SK-N-SH (cell line): Measurements from ENCODE around the gene RAD51. TPM values are rescaled to one million over a fixed set of nuclear protein-coding genes. Genes with fewer than 3 reads are reported as not detected.

Experiments
- CTCF ChIA-PET: fragments of 300-600, 350-600 bp; formaldehyde crosslinking; extraction: SDS; loops from one replicate; lab custom pipeline; 2021; lab: Yijun Ruan, JAX
- POLR2A ChIA-PET: fragments of 350-600 bp; sonication (Branson Sonifier 250); formaldehyde crosslinking; extraction: SDS; loops from one replicate; lab custom pipeline; 2020; ENCODE audit warnings: antibody characterized with exemption, inconsistent platforms; lab: Yijun Ruan, JAX
- DNase-seq: peaks from one replicate; pipeline ENCODE4 v3.0.0; 2012
- H2AFZ ChIP-seq: fragments of 200-600 bp; sonication (generic); 2 replicates; pipeline ENCODE4 v1.8.1; 2016; ENCODE audit warnings: antibody characterized with exemption, mild to moderate bottlenecking, low read depth
- H3F3A ChIP-seq: fragments of 200-600 bp; sonication (generic); replicated peaks from 2 replicates; pipeline ENCODE3; 2016; ENCODE audit warnings: antibody characterized with exemption, mild to moderate bottlenecking; ENCODE audit not compliant: insufficient read depth
- H3K27ac ChIP-seq, 2 experiments: fragments of 200-500 bp in 1 of 2; fragments of 200-600 bp in 1 of 2; sonication (Bioruptor generic) in 1 of 2; sonication (generic), shearing (Covaris generic) in 1 of 2; 2 replicates each; pipeline versions ENCODE4 v1.5.1 to v1.6.1; 2014 to 2016; ENCODE audit warnings: low read depth in 2 of 2, inconsistent platforms in 1 of 2, low read length in 1 of 2, mild to moderate bottlenecking in 1 of 2, mixed read lengths in 1 of 2
- H3K27me3 ChIP-seq: fragments of 200-600 bp; sonication (generic), shearing (Covaris generic); 2 replicates; pipeline ENCODE4 v1.6.1; 2016; ENCODE audit warnings: mixed run types; ENCODE audit not compliant: insufficient read depth
- H3K36me3 ChIP-seq, 2 experiments: fragments of 200-500 bp in 1 of 2; fragments of 200-600 bp in 1 of 2; sonication (Bioruptor generic) in 1 of 2; sonication (generic) in 1 of 2; replicated peaks in 1 of 2; 2 replicates each; pipeline versions ENCODE3 to v1.5.1; 2014 to 2016; ENCODE audit warnings: low read length in 1 of 2, mild to moderate bottlenecking in 1 of 2; ENCODE audit not compliant: insufficient read depth in 2 of 2, control insufficient read depth in 1 of 2
- H3K4me1 ChIP-seq, 2 experiments: fragments of 200-500 bp in 1 of 2; fragments of 200-600 bp in 1 of 2; sonication (Bioruptor generic) in 1 of 2; sonication (generic), shearing (Covaris generic) in 1 of 2; 2 replicates each; pipeline versions ENCODE4 v1.5.1 to v1.6.1; 2014 to 2016; ENCODE audit warnings: low read depth in 1 of 2, low read length in 1 of 2, mixed run types in 1 of 2; ENCODE audit not compliant: insufficient read depth in 2 of 2, control insufficient read depth in 1 of 2
- H3K4me2 ChIP-seq: fragments of 200-600 bp; sonication (generic), shearing (Covaris generic); 2 replicates; pipeline ENCODE4 v1.6.1; 2017; ENCODE audit warnings: mixed run types
- H3K4me3 ChIP-seq, 2 experiments: fragments of 200-500 bp in 1 of 2; fragments of 200-600 bp in 1 of 2; sonication (Bioruptor generic) in 1 of 2; sonication (generic), shearing (Covaris generic) in 1 of 2; 2 replicates each; pipeline versions ENCODE4 v1.5.1 to v1.8.1; 2014 to 2016; ENCODE audit warnings: low read depth in 2 of 2, inconsistent platforms in 1 of 2, low read length in 1 of 2, mild to moderate bottlenecking in 1 of 2, mixed read lengths in 1 of 2, moderate library complexity in 1 of 2
- H3K79me2 ChIP-seq: fragments of 200-600 bp; sonication (generic); 2 replicates; pipeline ENCODE4 v1.8.1; 2017; ENCODE audit warnings: mild to moderate bottlenecking; ENCODE audit not compliant: insufficient read depth
- H3K9ac ChIP-seq: fragments of 200-600 bp; sonication (generic); 2 replicates; pipeline ENCODE4 v1.6.1; 2017; ENCODE audit warnings: mixed run types
- H3K9me2 ChIP-seq: fragments of 200-600 bp; sonication (generic); 2 replicates; pipeline ENCODE4 v1.6.1; 2017; ENCODE audit warnings: mixed run types
- H3K9me3 ChIP-seq: fragments of 200-600 bp; sonication (generic); 2 replicates; pipeline ENCODE4 v1.6.1; 2017; ENCODE audit warnings: mixed run types, mild to moderate bottlenecking, moderate library complexity
- H4K20me1 ChIP-seq: fragments of 200-600 bp; sonication (generic); 2 replicates; pipeline ENCODE4 v1.6.1; 2017; ENCODE audit warnings: mild to moderate bottlenecking, mixed run types; ENCODE audit not compliant: insufficient read depth
- GABPA ChIP-seq: IDR thresholded peaks from 2 replicates; pipeline ENCODE4 v1.4.0; 2012; ENCODE audit warnings: low read depth, mild to moderate bottlenecking
- MEF2A ChIP-seq: IDR thresholded peaks from 2 replicates; pipeline ENCODE4 v1.4.0; 2012; ENCODE audit warnings: low read depth, borderline replicate concordance
- MXI1 ChIP-seq: IDR thresholded peaks from 2 replicates; pipeline ENCODE4 v1.6.1; 2012; ENCODE audit warnings: mild to moderate bottlenecking, low read depth, low read length, improper control_type of control experiment
- NFIC ChIP-seq: IDR thresholded peaks from 2 replicates; pipeline ENCODE4 v1.4.0; 2012; ENCODE audit warnings: borderline replicate concordance
- NRF1 ChIP-seq: IDR thresholded peaks from 2 replicates; pipeline ENCODE4 v1.6.1; 2012; ENCODE audit warnings: low read depth, mild to moderate bottlenecking, low read length
- RCOR1 ChIP-seq: fragments of 150-350 bp; IDR thresholded peaks from 2 replicates; pipeline ENCODE4 v1.6.1; 2017; ENCODE audit warnings: antibody characterized with exemption, low read length
- RFX5 ChIP-seq: IDR thresholded peaks from 2 replicates; pipeline ENCODE4 v1.6.1; 2012; ENCODE audit warnings: mild to moderate bottlenecking, improper control_type of control experiment, low read length
- YY1 ChIP-seq: IDR thresholded peaks from 2 replicates; pipeline ENCODE4 v1.4.0; 2012; ENCODE audit warnings: low read depth, mild to moderate bottlenecking
- WGBS: methylation state at CpG from one replicate; pipeline ENCODE4 v1.1.6; 2017; ENCODE audit warnings: low lambda C conversion rate; 5-methylcytosine and 5-hydroxymethylcytosine counted together
- polyA plus RNA-seq, 3 experiments: library from polyadenylated mRNA; depleted of rRNA; stranded (reverse); fragments of >200 nt; gene quantifications; 2 replicates each; pipeline ENCODE4 v1.2.3, GENCODE V29; 2012
- TF ChIP-seq, protein P1 (sequence below): IDR thresholded peaks from 2 replicates; pipeline ENCODE4 v1.4.0; 2012; ENCODE audit warnings: low read depth, borderline replicate concordance
- TF ChIP-seq, protein P2 (sequence below): IDR thresholded peaks from 2 replicates; pipeline ENCODE4; 2012

RAD51 gene
- polyA plus RNA-seq, 1 of the 3 experiments (the other 2 are of a cell fraction) = 7.6 TPM

DNA sequence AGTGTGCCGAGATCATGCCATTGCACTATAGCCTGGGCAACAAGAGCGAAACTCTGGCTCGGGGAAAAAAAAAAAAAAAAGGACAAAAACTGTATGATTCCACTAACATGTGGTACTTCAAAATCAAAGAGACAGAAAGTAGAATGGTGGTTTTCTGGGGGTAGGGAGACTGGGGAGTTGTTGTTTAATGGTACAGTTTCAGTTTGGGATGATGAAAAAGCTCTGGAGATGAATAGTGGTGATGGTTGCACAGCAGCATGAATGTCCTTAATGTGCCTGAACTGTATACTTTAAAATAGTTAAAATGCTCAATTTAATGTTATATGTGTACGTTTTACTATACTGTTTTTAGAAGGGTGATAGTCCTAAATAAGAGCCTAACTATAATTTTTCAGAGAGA lies 27.4 kb downstream of the RAD51 start (continued):
- TF ChIP-seq, protein P1, sequence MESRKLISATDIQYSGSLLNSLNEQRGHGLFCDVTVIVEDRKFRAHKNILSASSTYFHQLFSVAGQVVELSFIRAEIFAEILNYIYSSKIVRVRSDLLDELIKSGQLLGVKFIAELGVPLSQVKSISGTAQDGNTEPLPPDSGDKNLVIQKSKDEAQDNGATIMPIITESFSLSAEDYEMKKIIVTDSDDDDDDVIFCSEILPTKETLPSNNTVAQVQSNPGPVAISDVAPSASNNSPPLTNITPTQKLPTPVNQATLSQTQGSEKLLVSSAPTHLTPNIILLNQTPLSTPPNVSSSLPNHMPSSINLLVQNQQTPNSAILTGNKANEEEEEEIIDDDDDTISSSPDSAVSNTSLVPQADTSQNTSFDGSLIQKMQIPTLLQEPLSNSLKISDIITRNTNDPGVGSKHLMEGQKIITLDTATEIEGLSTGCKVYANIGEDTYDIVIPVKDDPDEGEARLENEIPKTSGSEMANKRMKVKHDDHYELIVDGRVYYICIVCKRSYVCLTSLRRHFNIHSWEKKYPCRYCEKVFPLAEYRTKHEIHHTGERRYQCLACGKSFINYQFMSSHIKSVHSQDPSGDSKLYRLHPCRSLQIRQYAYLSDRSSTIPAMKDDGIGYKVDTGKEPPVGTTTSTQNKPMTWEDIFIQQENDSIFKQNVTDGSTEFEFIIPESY = no peak
- no peak for TF ChIP-seq GABPA

DNA sequence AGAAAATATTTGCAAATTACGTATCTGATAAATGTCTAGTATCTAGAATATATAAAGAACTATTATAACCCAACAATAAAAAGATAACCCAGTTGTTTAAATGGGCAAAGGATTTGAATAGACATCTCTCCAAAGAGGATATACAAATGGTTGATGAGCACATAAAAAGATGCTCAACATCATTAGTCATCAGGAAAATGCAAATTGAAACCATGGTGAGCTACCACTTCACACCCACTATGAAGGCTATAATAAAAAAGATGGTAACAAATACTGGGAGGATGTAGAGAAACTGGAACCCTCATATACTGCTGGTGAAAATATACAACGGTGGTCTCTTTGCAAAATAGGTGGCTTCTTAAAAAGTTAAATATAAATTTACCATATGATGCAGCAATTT lies 28.0 kb downstream of the RAD51 start:
- Histone ChIP-seq H3K9me3 (no peaks in the 10 kb centered on the region), H3K4me1 (peaks cover 0 to 8% of the 10 kb centered on the region in 2 experiments; a peak in 1 of 4 replicates), H4K20me1 (no peaks in the 10 kb centered on the region), H3K4me3 (no peak overlapping the region), H3K27ac (no peak overlapping the region), H3K27me3 (no peaks in the 10 kb centered on the region), H3K79me2 (no peaks in the 10 kb centered on the region), H3K9ac (no peak overlapping the region), H3F3A (peaks cover 13% of the 10 kb centered on the region), H3K9me2 (no peaks in the 10 kb centered on the region), H3K36me3 (peaks cover 2 to 15% of the 10 kb centered on the region in 2 experiments), H3K4me2 (no peak overlapping the region), H2AFZ (no peak overlapping the region)
- TF ChIP-seq YY1 (no peak), RCOR1 (no peak), NFIC (no peak), NRF1 (no peak), RFX5 (no peak)
- TF ChIP-seq, protein P2, sequence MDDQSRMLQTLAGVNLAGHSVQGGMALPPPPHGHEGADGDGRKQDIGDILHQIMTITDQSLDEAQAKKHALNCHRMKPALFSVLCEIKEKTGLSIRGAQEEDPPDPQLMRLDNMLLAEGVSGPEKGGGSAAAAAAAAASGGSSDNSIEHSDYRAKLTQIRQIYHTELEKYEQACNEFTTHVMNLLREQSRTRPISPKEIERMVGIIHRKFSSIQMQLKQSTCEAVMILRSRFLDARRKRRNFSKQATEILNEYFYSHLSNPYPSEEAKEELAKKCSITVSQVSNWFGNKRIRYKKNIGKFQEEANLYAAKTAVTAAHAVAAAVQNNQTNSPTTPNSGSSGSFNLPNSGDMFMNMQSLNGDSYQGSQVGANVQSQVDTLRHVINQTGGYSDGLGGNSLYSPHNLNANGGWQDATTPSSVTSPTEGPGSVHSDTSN = no peak
- 96% methylated on average over 2 of the region's 2 CpGs for WGBS
- ChIA-PET CTCF (interaction anchor here (1.3 to 2.0 kb wide), 6 partner anchors 11 to 59 kb away, joined by 4 to 7 read pairs (median 4); no protein-coding TSS in a partner anchor), POLR2A (no interaction called here)
- DNase-seq = no peak

DNA sequence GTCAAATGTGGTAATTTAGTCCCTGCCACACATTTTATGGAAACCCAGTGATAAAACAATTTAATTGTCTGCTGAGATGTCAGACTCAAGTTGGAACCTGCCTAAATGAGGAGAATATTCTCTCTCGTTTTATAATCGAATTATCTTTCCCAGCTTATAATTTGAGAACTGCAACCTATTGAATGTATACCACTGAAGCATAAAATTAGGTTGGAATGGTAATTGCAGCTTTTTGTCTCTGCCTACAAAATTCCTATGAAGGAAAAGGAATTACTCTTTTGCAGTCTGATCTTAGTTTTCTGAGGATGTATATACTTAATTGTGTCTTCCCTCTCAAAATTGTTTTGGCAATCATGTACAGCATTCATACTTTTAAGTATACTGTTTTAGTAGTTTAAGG lies 28.9 kb downstream of the RAD51 start:
- CTCF ChIA-PET = interaction anchor here (0.6 to 2.0 kb wide), 9 partner anchors 10 to 150 kb away, joined by 3 to 7 read pairs (median 4); partner anchors contain the start of gene RHOV
- TF ChIP-seq MXI1 (no peak), MEF2A (no peak), RFX5 (no peak)
- TF ChIP-seq, all 33 proteins: peak for 0
- Histone ChIP-seq H3K27ac (no peak overlapping the region), H3K9me2 (no peaks in the 10 kb centered on the region), H3K4me3 (no peak overlapping the region), H3K9me3 (no peaks in the 10 kb centered on the region), H4K20me1 (no peaks in the 10 kb centered on the region), H3F3A (peaks cover 13% of the 10 kb centered on the region), H3K9ac (no peak overlapping the region), H2AFZ (no peak overlapping the region), H3K27me3 (no peaks in the 10 kb centered on the region), H3K4me2 (no peak overlapping the region), H3K36me3 (peaks cover 2 to 15% of the 10 kb centered on the region in 2 experiments), H3K79me2 (no peaks in the 10 kb centered on the region), H3K4me1 (peaks cover 0 to 8% of the 10 kb centered on the region in 2 experiments; a peak in 1 of 4 replicates)
- POLR2A ChIA-PET = no interaction called here
- 43% methylated on average over 2 of the region's 2 CpGs for WGBS
- DNase-seq = no peak
